DMS153 treated with DMSO at 0.1 percent for 48 hours (cell line): Measurements from ENCODE around the gene TRIM34.
A peak's percentile ranks its signal among the peaks of the same experiment; 100 is the strongest.
"Not testable (repeated sequence)": the region's sequence is repeated elsewhere in the genome, so short reads cannot be mapped to it uniquely, and the experiment has no call there.

Experiments
- DNase-seq: peaks from one replicate; lab custom pipeline; 2025; ENCODE audit not compliant: unreplicated experiment; lab: John Stamatoyannopoulos, UW

TRIM34 gene

GRCh38 chr11:5624489-5625279 lies at the start of gene TRIM34:
TSS of gene TRIM34 (plus strand) at chr11:5625001. CDS start at chr11:5632332, 7,331 bp downstream.
- DNase-seq = peak; percentile 2

- DNase-seq = no peak
Measured at GRCh38 chr11:5575152-5575551, 49.6 kb upstream of the TRIM34 start.

- DNase-seq = no peak
Measured at GRCh38 chr11:5577101-5577500, 47.7 kb upstream of the TRIM34 start.

GRCh38 chr11:5580577-5580976 lies 44.2 kb upstream of the TRIM34 start, which contains the start of gene OR52B6:
TSS of gene OR52B6 (plus strand) at chr11:5580877. CDS start at chr11:5580877, 0 bp downstream.
- no peak for DNase-seq

- DNase-seq = no peak
Measured at GRCh38 chr11:5581014-5581413, 43.8 kb upstream of the TRIM34 start.

- DNase-seq = not testable (repeated sequence)
Measured at GRCh38 chr11:5584458-5584857, 40.3 kb upstream of the TRIM34 start.

GRCh38 chr11:5589906-5590305 lies 34.9 kb upstream of the TRIM34 start:
- not testable (repeated sequence) for DNase-seq

- DNase-seq = no peak
Measured at GRCh38 chr11:5591613-5592012, 33.2 kb upstream of the TRIM34 start.

GRCh38 chr11:5592615-5593014 lies 32.2 kb upstream of the TRIM34 start:
- no peak for DNase-seq

GRCh38 chr11:5593146-5593545 lies 31.7 kb upstream of the TRIM34 start:
- no peak for DNase-seq

GRCh38 chr11:5596607-5597201 lies 28.1 kb upstream of the TRIM34 start, which contains the start of gene TRIM6:
TSS of gene TRIM6 (plus strand) at chr11:5596637. CDS start at chr11:5596898, 261 bp downstream.
- no peak for DNase-seq

GRCh38 chr11:5597953-5598352 lies 26.8 kb upstream of the TRIM34 start:
- no peak for DNase-seq

GRCh38 chr11:5600374-5600851 lies 24.4 kb upstream of the TRIM34 start:
- DNase-seq = peak; percentile 29

- not testable (repeated sequence) for DNase-seq
Measured at GRCh38 chr11:5602791-5603190, 22.0 kb upstream of the TRIM34 start.

GRCh38 chr11:5603326-5603725 lies 21.5 kb upstream of the TRIM34 start:
- no peak for DNase-seq

- no peak for DNase-seq
Measured at GRCh38 chr11:5604896-5605295, 19.9 kb upstream of the TRIM34 start.

GRCh38 chr11:5605849-5606248 lies 19.0 kb upstream of the TRIM34 start:
- no peak for DNase-seq

- DNase-seq = no peak
Measured at GRCh38 chr11:5608808-5609207, 16.0 kb upstream of the TRIM34 start.

GRCh38 chr11:5610446-5610845 lies 14.4 kb upstream of the TRIM34 start:
- no peak for DNase-seq

GRCh38 chr11:5611627-5612026 lies 13.2 kb upstream of the TRIM34 start:
- DNase-seq = no peak

- DNase-seq = no peak
Measured at GRCh38 chr11:5618807-5619206, 6.0 kb upstream of the TRIM34 start.
